NK-92 treated with Interleukin-12 subunit alpha and Interleukin-12 subunit beta, amount 100 ng/mL, for 24 hours (cell line): ENCODE data around the gene KCNAB1.
"Not testable (repeated sequence)": the region's sequence is repeated elsewhere in the genome, so short reads cannot be mapped to it uniquely, and the experiment has no call there.

Experiments used
- DNase-seq: peaks from one replicate; lab custom pipeline; 2025; lab: John Stamatoyannopoulos, UW

The KCNAB1 gene

GRCh38 chr3:156271995-156272719, 151.8 kb downstream of the KCNAB1 start:
- no peak for DNase-seq

GRCh38 chr3:156273111-156273694, 152.8 kb downstream of the KCNAB1 start:
- DNase-seq: no peak

GRCh38 chr3:156274791-156275190, 154.4 kb downstream of the KCNAB1 start:
- DNase-seq: no peak

GRCh38 chr3:156284637-156285036, 164.3 kb downstream of the KCNAB1 start:
- DNase-seq: not testable (repeated sequence)

GRCh38 chr3:156285626-156286025, 165.2 kb downstream of the KCNAB1 start:
- no peak for DNase-seq

- DNase-seq: no peak
These were observed 170.5 kb downstream of the KCNAB1 start for GRCh38 chr3:156290924-156291271.

GRCh38 chr3:156291272-156292123, 171.1 kb downstream of the KCNAB1 start:
- no peak for DNase-seq

- DNase-seq: no peak
These were observed 173.2 kb downstream of the KCNAB1 start for GRCh38 chr3:156293566-156293965.

GRCh38 chr3:156297582-156297981, 177.2 kb downstream of the KCNAB1 start:
- no peak for DNase-seq

- DNase-seq: no peak
These were observed 177.6 kb downstream of the KCNAB1 start for GRCh38 chr3:156298014-156298413.

- DNase-seq: no peak
These were observed 178.6 kb downstream of the KCNAB1 start for GRCh38 chr3:156298938-156299337.

- no peak for DNase-seq
These were observed 179.2 kb downstream of the KCNAB1 start for GRCh38 chr3:156299569-156299968.

GRCh38 chr3:156300371-156300770, 180.0 kb downstream of the KCNAB1 start:
- DNase-seq: no peak

GRCh38 chr3:156300929-156301840, 180.8 kb downstream of the KCNAB1 start:
- DNase-seq: no peak

- no peak for DNase-seq
These were observed 182.8 kb downstream of the KCNAB1 start for GRCh38 chr3:156303001-156303707.

GRCh38 chr3:156304406-156304805, 184.0 kb downstream of the KCNAB1 start:
- no peak for DNase-seq

GRCh38 chr3:156305672-156306071, 185.3 kb downstream of the KCNAB1 start:
- no peak for DNase-seq

GRCh38 chr3:156307704-156308103, 187.3 kb downstream of the KCNAB1 start:
- DNase-seq: no peak

- no peak for DNase-seq
These were observed 191.1 kb downstream of the KCNAB1 start for GRCh38 chr3:156311431-156311830.

GRCh38 chr3:156311930-156312329, 191.6 kb downstream of the KCNAB1 start:
- DNase-seq: no peak

- no peak for DNase-seq
These were observed 195.7 kb downstream of the KCNAB1 start for GRCh38 chr3:156316076-156316475.
